Measurements from ENCODE around the gene CNTN4. TPM values are rescaled to one million over a fixed set of nuclear protein-coding genes. Genes with fewer than 3 reads are reported as not detected.

CNTN4 gene
- total and polyA plus RNA-seq, 2 donors (not counting 3 experiments of a cell fraction or from before 2014, with no cell fraction given) = not detected

- TF ChIP-seq EZH2 (IDR thresholded peaks at IDR 0.05; ENCODE audit: borderline replicate concordance, low read depth, low read length, severe bottlenecking) (no peak), POLR2A (IDR thresholded peaks at IDR 0.05; ENCODE audit: low read depth, low read length) (no peak), JUN (IDR thresholded peaks at IDR 0.05; ENCODE audit: borderline replicate concordance, insufficient read depth, insufficient read length, low read depth) (no peak), POLR2AphosphoS5 (IDR thresholded peaks at IDR 0.05; ENCODE audit: insufficient read depth, low read depth, low read length) (no peak), MYC (IDR thresholded peaks at IDR 0.05; ENCODE audit: low read depth, low read length) (no peak), GATA2 (IDR thresholded peaks at IDR 0.05; ENCODE audit: insufficient read depth, insufficient read length, low read depth, low read length) (no peak), MAX (IDR thresholded peaks at IDR 0.05; ENCODE audit: insufficient read depth, insufficient read length) (no peak), FOS (IDR thresholded peaks at IDR 0.05; ENCODE audit: borderline replicate concordance, insufficient read depth, low read length) (no peak), CTCF (IDR thresholded peaks at IDR 0.05; ENCODE audit: extremely low read depth in 1 of 2, insufficient read depth in 1 of 2, low read depth in 1 of 2, low read length in 2 of 2) (no peak)
- intact Hi-C loops (cut with micrococcal nuclease) (no loop called here), dilution Hi-C loops (cut with MboI; ENCODE audit: extremely low pct_ligation_motif_present, low sequenced_read_pairs) (no loop called here)
- ChIA-PET CTCF (no interaction called here), POLR2A (no interaction called here)
- Histone ChIP-seq H3K9me1 (replicated peaks; ENCODE audit: control insufficient read depth, extremely low read depth, insufficient read depth, low read length) (no peaks in the 10 kb centered on the region), H3K4me2 (ENCODE audit: insufficient read depth, low read length) (no peak overlapping the region), H3K4me3 (replicated peaks in 1 of 3; ENCODE audit: insufficient read depth in 1 of 3, low read depth in 1 of 3, low read length in 3 of 3) (no peak overlapping the region), H3K27me3 (ENCODE audit: control insufficient read depth in 2 of 2, insufficient read depth in 2 of 2, low read length in 2 of 2) (no peaks in the 10 kb centered on the region), H2AFZ (ENCODE audit: low read depth, low read length) (no peak overlapping the region), H3K4me1 (ENCODE audit: control insufficient read depth, extremely low read depth, insufficient read depth, low read length) (no peaks in the 10 kb centered on the region), H3K9ac (replicated peaks; ENCODE audit: extremely low read depth, insufficient read depth, low read length) (no peak overlapping the region), H4K20me1 (replicated peaks; ENCODE audit: control insufficient read depth, extremely low read depth, insufficient read depth, low read length) (no peaks in the 10 kb centered on the region), H3K9me3 (replicated peaks; ENCODE audit: control insufficient read depth, insufficient read depth, low read length) (no peaks in the 10 kb centered on the region), H3K79me2 (ENCODE audit: control insufficient read depth, insufficient read depth, low read length) (no peaks in the 10 kb centered on the region), H3K36me3 (ENCODE audit: control insufficient read depth in 2 of 2, extremely low read depth in 1 of 2, insufficient read depth in 2 of 2, low read length in 2 of 2) (no peaks in the 10 kb centered on the region), H3K27ac (ENCODE audit: insufficient read depth, low read depth, low read length) (no peak overlapping the region)
- no TSS peak for BruUV-seq (replicated peaks)
- DNase-seq (ENCODE audit: low read depth, low spot score) (no peak), FAIRE-seq (no peak)
These were observed 666.4 kb downstream of the CNTN4 start for GRCh38 chr3:2765002-2765579.

All from endothelial cell of umbilical vein (primary cell).